ENCODE results near the gene IDH2. TPM values are rescaled to one million over a fixed set of nuclear protein-coding genes. Genes with fewer than 3 reads are reported as not detected.
"Not testable (repeated sequence)": the region's sequence is repeated elsewhere in the genome, so short reads cannot be mapped to it uniquely, and the experiment has no call there.

Gene IDH2
- total and polyA plus RNA-seq, 2 donors (not counting 3 experiments of a cell fraction or from before 2014, with no cell fraction given) = 123 to 127 TPM

DNA sequence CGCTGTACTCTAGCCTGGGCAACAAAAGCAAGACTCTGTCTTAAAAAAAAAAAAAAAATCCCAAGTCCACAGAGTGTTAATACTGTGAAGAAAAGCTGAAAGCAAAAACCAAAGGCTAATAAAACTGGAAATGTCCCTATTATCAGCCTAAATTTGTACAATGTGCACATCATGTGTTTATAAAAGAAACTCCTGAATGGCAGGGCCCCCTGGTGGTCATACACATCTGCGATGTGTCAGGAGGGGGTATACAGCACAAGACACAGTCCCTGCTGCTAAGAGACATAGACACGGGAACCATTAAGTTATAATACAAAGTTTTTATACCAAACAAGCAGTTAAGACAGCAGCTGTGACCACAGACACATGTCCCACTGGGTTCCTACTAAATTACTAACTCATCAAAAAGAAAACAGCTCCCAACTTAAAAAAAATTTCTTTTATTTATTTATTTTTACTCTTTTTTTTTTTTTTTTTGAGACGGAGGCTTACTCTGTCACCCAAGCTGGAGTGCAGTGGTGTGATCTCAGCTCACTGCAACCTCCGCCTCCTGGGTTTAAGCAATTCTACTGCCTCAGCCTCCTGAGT lies 31.0 kb downstream of the IDH2 start:
- no TSS peak for BruUV-seq (replicated peaks)
- Histone ChIP-seq H3K36me3 (ENCODE audit: control insufficient read depth in 2 of 2, extremely low read depth in 1 of 2, insufficient read depth in 2 of 2, low read length in 2 of 2) (peaks cover 2 to 20% of the 10 kb centered on the region in 2 experiments), H2AFZ (ENCODE audit: low read depth, low read length) (no peak overlapping the region), H3K9me1 (replicated peaks; ENCODE audit: control insufficient read depth, extremely low read depth, insufficient read depth, low read length) (no peaks in the 10 kb centered on the region), H3K9ac (replicated peaks; ENCODE audit: extremely low read depth, insufficient read depth, low read length) (no peak overlapping the region), H3K27me3 (ENCODE audit: control insufficient read depth in 2 of 2, insufficient read depth in 2 of 2, low read length in 2 of 2) (no peaks in the 10 kb centered on the region), H3K4me1 (ENCODE audit: control insufficient read depth, extremely low read depth, insufficient read depth, low read length) (no peaks in the 10 kb centered on the region), H3K27ac (ENCODE audit: insufficient read depth, low read depth, low read length) (no peak overlapping the region), H3K4me3 (replicated peaks in 1 of 3; ENCODE audit: insufficient read depth in 1 of 3, low read depth in 1 of 3, low read length in 3 of 3) (no peak overlapping the region), H3K4me2 (ENCODE audit: insufficient read depth, low read length) (no peak overlapping the region), H3K9me3 (replicated peaks; ENCODE audit: control insufficient read depth, insufficient read depth, low read length) (no peaks in the 10 kb centered on the region), H4K20me1 (replicated peaks; ENCODE audit: control insufficient read depth, extremely low read depth, insufficient read depth, low read length) (no peaks in the 10 kb centered on the region), H3K79me2 (ENCODE audit: control insufficient read depth, insufficient read depth, low read length) (no peaks in the 10 kb centered on the region)
- FAIRE-seq (peak; percentile 57), DNase-seq (ENCODE audit: low read depth, low spot score) (peak; percentile 85)
- dilution Hi-C loops (cut with MboI; ENCODE audit: extremely low pct_ligation_motif_present, low sequenced_read_pairs) (no loop called here), intact Hi-C loops (cut with micrococcal nuclease) (loop anchor here (1.0 to 5.0 kb wide), 6 partner anchors 71 to 331 kb away; partner anchors contain the start of gene ARPIN)
- ChIA-PET CTCF (interaction anchor here (0.7 to 2.5 kb wide), 34 partner anchors 9 to 333 kb away, joined by 3 to 23 read pairs (median 6); partner anchors contain the start of genes AP3S2, ARPIN and ZNF710), POLR2A (no interaction called here)
- TF ChIP-seq, protein P1, sequence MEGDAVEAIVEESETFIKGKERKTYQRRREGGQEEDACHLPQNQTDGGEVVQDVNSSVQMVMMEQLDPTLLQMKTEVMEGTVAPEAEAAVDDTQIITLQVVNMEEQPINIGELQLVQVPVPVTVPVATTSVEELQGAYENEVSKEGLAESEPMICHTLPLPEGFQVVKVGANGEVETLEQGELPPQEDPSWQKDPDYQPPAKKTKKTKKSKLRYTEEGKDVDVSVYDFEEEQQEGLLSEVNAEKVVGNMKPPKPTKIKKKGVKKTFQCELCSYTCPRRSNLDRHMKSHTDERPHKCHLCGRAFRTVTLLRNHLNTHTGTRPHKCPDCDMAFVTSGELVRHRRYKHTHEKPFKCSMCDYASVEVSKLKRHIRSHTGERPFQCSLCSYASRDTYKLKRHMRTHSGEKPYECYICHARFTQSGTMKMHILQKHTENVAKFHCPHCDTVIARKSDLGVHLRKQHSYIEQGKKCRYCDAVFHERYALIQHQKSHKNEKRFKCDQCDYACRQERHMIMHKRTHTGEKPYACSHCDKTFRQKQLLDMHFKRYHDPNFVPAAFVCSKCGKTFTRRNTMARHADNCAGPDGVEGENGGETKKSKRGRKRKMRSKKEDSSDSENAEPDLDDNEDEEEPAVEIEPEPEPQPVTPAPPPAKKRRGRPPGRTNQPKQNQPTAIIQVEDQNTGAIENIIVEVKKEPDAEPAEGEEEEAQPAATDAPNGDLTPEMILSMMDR (IDR thresholded peaks at IDR 0.05; ENCODE audit: extremely low read depth in 1 of 2, insufficient read depth in 1 of 2, low read depth in 1 of 2, low read length in 2 of 2) = peak; percentile 64 to 87
- no peak for TF ChIP-seq GATA2 (IDR thresholded peaks at IDR 0.05; ENCODE audit: insufficient read depth, insufficient read length, low read depth, low read length)

DNA sequence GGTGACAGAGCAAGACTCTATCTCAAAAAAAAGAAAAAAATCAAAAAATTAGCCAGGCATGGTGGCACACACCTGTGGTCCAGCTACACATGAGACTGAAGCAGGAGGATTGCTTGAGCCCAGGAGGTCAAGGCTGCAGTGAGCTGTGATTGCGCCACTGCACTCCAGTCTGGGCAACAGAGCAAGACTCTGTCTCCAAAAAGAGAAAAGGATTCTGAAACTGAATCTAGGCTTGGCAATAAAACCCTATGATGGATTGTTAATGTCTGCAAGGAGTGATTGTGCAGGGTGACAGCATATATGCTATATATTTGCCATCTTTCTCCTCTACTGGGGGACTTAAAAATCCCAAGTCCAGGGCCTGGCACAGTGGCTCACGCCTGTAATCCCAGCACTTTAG lies 31.6 kb downstream of the IDH2 start:
- H3K4me2 ChIP-seq (ENCODE audit: insufficient read depth, low read length); H3K27me3 ChIP-seq (ENCODE audit: control insufficient read depth in 2 of 2, insufficient read depth in 2 of 2, low read length in 2 of 2); H3K9me3 ChIP-seq (replicated peaks; ENCODE audit: control insufficient read depth, insufficient read depth, low read length); H3K4me3 ChIP-seq (replicated peaks in 1 of 3; ENCODE audit: insufficient read depth in 1 of 3, low read depth in 1 of 3, low read length in 3 of 3); H4K20me1 ChIP-seq (replicated peaks; ENCODE audit: control insufficient read depth, extremely low read depth, insufficient read depth, low read length); H3K79me2 ChIP-seq (ENCODE audit: control insufficient read depth, insufficient read depth, low read length); POLR2A ChIA-PET; DNase-seq (ENCODE audit: low read depth, low spot score); H3K9ac ChIP-seq (replicated peaks; ENCODE audit: extremely low read depth, insufficient read depth, low read length); H3K9me1 ChIP-seq (replicated peaks; ENCODE audit: control insufficient read depth, extremely low read depth, insufficient read depth, low read length); H2AFZ ChIP-seq (ENCODE audit: low read depth, low read length); H3K27ac ChIP-seq (ENCODE audit: insufficient read depth, low read depth, low read length); dilution Hi-C loops (cut with MboI; ENCODE audit: extremely low pct_ligation_motif_present, low sequenced_read_pairs); H3K4me1 ChIP-seq (ENCODE audit: control insufficient read depth, extremely low read depth, insufficient read depth, low read length); BruUV-seq (replicated peaks); FAIRE-seq: not testable (repeated sequence)
- H3K36me3 ChIP-seq (ENCODE audit: control insufficient read depth in 2 of 2, extremely low read depth in 1 of 2, insufficient read depth in 2 of 2, low read length in 2 of 2) = peaks cover 2 to 18% of the 10 kb centered on the region in 2 experiments
- CTCF ChIA-PET = interaction anchor here (0.7 to 2.5 kb wide), 32 partner anchors 9 to 332 kb away, joined by 3 to 23 read pairs (median 6); partner anchors contain the start of genes AP3S2, ARPIN and ZNF710
- intact Hi-C loops (cut with micrococcal nuclease) = loop anchor here (1.0 to 5.0 kb wide), 6 partner anchors 70 to 330 kb away; partner anchors contain the start of gene ARPIN

All from endothelial cell of umbilical vein (primary cell).